GM21619 (cell line): ENCODE measurements around the gene CST7.
"Not testable (repeated sequence)": the region's sequence is repeated elsewhere in the genome, so short reads cannot be mapped to it uniquely, and the experiment has no call there.

Experiments
- ATAC-seq: cut with Tn5 transposase; IDR thresholded peaks from one replicate; pipeline ENCODE4 v1.9.1; 2021; ENCODE audit not compliant: unreplicated experiment

The CST7 gene, protein sequence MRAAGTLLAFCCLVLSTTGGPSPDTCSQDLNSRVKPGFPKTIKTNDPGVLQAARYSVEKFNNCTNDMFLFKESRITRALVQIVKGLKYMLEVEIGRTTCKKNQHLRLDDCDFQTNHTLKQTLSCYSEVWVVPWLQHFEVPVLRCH

DNA sequence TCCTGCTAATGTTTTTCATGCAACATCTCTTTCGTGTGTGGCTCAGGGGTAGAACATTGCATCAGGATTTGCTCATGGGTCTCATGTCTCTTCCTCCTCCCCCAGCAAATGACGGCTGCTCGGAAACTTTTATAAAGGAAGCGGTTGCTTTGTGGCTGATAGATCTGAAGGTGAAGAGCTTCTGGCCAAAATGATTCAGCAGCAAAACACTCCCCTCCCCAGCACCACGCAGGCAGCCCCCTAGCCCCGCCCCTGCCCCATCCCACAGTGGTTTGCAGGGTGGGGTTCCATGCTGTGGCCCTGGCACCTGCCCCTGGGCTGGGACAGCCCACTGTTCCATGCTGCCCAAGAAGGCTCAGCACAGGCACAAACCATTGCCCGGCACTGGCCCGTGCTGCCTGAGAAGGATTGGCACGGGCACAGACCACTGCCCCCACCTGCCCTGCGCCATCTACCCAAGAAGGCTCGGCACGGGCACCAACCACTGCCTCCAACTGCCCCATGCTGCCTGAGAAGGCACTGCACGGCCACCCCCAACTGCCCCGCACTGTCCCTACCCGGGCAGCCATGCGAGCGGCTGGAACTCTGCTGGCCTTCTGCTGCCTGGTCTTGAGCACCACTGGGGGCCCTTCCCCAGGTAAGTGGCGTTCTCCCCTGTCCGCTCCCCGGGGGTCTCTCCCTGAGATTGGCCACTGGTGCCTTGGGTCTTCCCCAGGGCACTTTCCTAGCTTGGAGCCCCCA is at the start of gene CST7:
TSS of gene CST7 (plus strand) at position 331 of the 741 bp plus-strand sequence. CDS start at position 568, 237 bp downstream.
- ATAC-seq, result peak; percentile 58

DNA sequence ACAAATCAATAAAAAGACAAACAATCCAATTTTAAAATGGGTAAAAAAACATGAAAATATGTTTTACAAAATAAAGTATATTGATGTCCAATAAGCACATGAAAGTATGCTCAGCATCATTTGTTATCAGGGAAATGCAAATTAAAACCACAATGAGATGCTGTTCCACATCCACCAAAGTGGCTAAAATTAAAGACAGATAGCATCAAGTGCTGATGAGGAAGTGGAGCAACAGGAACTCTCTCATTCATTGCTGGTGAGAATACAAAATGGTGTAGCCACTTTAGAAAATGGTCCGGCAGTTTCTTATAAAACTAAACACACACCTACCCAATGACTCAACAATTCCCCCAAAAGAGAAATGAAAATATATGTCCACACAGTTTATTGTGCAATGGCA is 42.3 kb upstream of the CST7 start:
- ATAC-seq, result no peak

DNA sequence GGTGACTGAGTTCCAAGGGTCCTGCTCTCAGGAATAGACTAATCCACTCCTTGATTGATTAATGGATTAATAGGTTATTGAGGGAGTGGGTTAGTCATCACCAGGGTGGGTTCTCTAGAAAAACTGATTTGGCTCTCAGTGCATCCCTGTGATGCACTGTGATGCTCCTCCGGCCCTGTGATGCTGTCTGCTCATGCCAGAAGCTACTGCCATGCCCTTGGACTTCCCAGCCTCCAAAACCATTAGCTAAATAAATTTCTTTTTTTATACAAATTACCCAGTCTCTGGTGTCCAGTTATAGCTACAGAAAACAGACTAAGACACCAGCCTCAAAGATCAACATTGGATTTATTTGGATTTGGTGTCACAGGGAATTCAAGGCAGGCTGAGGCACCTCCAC is 40.4 kb upstream of the CST7 start:
- no peak for ATAC-seq

DNA sequence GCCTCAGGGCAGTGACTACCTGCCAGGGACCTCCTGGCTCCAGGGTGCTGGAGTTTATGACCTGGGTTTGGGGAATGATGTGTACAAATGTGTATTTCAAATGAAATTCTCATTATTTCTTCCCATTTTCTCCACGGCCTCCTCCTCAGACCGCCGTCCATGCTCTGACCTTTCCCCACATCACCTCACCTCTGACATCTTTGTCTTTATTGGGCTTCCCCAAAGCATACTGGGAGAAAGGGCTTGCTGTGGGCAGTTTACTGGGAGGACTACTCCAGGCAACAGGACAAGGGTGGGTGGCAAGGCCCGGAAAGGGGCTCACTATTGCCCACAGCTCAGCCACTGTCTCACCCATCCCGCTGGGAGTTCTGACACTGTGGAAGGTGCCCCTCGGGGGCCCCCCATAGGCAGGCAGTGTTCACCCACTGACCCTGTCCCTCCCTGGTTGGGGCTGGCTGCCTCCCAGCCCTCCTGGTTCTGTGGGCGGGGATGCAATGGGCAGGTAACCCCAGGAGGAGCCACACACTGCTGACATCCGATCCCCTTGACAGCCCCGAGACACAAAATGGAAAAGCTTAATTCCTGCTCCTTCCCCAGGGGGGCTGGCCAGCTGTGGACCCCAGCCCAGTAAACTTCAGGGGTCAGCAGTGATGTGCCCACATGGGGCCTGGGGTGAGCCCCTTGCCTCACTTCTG is 39.8 kb upstream of the CST7 start:
- no peak for ATAC-seq

DNA sequence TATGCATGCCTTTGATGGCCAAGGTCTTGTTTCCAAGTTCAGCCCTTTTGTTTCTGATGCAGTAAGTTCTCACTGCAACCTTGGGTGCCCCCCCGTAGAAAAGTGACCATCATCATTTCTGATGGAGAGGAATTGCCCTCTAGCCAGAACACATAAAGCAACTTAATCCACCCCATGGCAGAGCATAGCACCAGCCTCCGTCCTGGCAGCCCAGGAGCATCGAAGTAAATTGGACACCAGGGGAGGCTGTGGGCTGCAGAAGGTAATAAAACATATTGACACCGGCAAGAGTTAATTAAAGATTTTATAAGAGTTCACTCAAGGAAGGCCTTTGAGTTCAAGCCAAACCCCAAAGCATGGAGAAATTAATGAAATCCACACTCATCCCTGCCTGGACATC is 39.2 kb upstream of the CST7 start:
- ATAC-seq, result no peak

DNA sequence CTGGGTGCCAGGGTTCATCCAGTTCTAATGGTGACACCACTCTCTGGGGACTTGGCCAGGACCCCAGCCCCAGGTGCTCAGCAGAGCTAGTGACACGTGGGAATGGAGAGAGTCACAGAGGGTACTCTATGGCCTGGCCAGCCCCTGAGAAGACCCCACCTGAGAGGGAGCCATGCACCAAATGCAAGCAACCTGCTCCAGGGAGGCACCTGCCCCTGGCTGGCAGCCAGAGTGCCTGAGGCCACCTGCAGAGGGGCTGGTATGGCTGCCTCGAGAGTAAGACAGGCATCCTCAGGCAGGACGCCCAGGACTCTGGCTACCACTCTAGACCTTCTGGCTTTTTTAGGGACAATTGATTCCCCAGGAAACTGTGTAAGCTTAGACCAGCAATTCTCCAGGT is 38.6 kb upstream of the CST7 start:
- ATAC-seq, result no peak

DNA sequence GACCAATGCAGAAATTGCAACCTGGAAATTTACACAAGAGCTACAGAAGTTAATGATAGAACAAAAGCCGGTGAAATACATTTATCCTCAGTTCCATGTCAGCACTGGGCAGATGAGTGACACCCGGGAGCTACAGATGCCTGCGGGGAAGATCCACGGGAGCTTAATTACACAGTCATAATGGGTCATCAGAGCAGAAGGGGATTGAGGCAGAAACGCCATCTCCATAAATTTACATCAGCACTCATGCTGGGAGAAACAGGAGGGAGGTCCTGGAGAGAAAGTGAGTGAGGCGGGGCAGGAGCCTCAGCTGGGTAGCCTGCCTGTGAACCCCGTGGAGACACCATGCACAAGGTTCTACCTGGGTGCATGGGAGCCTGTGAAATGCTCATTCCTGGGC is 37.6 kb upstream of the CST7 start:
- ATAC-seq, result no peak

DNA sequence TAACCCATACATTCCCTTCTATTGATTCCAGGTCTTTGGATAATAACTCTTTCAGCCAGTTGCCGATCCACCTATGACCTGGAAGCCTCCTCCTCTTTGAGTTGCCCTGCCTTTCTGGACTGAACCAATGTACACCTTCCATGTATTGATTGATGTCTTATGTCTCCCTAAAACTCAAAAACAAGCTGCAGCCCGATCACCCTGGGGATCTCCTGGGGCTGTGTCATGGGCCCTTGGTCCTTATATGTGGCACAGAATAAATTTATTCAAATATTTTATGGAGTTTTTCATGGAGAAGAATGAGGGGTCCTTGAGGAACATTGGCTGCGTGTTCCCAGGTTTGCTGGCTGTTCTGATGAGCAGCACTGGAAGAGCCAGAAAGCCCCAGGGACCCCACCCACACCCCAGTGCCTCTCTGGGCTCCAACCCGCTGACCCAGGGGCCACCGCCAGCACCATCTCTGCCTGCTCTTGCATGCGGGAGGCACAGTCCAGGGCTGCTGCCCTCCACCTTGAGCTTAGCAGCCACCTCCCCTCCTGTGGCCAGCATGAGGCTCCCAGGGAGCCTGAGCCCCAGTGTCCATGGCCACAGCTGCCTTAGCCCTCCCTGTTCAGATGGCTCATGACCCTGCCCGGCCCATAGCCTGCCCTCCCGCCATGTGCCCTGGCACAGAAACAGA is 36.5 kb upstream of the CST7 start:
- ATAC-seq, result no peak

DNA sequence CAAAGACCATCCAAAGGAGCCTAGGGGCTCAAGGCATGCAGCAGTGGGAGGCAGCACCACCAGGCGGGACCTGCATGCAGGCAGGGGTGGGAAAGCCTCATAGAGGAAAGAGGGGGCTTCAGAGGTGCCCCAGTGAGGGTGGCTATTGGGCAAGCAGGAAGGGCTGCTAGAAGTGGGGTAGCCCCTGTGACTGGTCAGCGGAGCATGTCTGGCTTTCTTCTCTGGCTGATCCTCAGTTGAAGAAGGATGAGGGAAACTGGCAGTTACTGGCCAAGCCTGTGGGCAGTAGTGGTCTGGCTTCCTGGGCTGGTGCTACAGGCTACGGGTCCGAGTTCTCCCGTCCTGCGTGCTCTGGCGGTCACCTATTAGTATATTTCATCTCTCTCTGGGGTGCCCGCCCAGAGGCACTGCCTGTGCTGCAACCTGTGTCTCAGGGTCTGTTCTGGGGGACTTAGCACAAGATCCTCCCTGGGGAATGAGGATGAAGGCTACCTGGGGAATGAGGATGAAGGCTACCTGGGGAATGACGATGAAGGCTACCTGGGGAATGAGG is 35.9 kb upstream of the CST7 start:
- ATAC-seq, result no peak

DNA sequence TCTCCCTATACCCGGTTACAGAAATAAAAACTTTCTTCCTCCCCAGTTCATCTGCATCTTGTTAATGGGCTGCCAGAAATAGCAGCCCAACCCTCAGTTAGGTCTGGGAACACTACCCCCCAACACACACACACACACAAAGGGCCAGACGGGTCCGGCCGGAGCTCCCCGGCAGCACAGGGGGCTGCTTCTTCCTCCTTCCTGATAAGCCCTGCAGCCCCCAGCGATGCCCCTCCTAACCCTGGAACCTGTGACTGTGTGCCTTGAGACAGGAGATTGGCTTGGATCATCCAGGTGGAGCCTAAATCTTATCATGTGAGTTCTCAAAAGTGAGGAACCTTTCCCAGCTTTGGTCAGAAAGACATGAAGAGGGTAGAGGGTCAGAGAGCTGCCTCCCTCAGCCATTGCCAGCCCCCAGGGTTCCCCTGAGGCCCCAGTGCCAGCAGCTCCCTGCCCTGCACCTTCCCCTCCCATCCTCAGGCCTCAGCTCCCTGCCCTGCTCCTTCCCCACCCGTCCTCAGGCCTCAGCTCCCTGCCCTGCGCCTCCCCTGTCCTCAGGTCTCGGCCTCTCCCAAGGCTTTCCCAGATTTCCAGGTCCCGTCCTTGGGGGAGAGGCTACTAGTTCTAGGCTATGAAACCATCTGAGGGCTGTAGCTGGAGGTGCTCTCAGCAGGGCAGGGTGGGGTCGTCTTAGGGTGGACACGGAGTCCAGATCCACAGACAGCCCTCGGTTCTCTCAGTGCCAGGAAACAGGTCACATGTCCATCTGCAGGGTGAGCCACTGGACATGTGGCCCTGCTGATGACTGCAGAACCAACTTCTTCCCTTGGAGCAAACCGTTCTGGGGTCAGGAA is 34.5 kb upstream of the CST7 start:
- no peak for ATAC-seq

DNA sequence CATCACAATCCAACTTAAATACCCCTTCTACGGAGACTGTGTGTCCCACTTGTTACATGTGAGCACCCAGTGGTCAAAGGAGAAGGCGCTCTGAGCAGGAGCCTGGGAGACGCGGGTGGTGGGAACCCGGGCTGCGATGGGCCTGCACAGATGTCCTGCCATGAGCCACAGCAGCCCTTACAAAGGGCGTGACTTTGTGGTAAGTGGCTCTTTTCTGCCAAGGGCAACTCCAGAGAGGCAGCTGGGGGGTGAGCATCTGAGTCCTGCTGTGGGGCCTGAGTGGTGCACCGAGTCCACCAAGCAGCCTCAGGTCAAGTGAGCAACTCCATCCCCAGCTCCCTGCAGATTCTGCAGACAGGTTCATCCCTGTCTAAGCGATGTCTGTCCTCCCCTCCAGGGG is 33.6 kb upstream of the CST7 start:
- no peak for ATAC-seq

DNA sequence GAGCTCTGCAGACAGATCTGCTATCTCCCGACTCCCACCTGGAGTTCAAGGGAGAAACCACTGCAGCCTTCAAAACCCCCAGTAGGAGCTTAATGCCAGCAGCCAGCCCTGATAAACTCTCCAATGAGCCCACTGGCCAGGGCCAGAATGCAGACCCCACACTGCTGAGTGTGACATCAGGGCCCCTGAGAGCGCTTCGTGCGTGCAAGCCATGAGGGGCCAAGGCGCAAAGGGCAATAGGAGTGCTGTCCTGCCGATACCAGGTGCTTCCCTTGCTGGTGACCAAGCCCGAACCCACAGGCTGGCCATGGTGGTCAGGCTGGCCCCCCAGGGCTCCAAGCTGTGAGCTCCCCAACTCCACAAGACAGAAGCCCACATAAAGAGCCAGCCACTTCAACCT is 33.2 kb upstream of the CST7 start:
- no peak for ATAC-seq

DNA sequence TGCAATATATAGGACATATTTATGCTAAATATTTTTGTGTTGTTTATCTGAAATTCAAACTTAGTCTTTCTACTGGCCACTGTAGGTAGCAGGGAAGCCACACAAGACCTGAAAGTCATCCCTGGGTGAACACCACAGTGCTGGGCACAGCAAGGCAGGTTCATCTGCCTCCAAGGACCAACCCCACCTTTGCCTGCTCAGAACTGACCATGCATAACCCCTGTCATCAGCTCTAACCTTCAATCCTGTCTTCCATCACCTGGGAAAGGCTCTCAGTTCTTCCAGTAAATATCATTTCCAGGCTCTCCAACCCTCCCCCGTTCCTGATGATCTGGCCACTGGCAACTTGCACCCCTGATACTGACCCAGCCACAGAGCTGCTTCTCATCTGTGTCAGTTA is 32.7 kb upstream of the CST7 start:
- ATAC-seq, result no peak

DNA sequence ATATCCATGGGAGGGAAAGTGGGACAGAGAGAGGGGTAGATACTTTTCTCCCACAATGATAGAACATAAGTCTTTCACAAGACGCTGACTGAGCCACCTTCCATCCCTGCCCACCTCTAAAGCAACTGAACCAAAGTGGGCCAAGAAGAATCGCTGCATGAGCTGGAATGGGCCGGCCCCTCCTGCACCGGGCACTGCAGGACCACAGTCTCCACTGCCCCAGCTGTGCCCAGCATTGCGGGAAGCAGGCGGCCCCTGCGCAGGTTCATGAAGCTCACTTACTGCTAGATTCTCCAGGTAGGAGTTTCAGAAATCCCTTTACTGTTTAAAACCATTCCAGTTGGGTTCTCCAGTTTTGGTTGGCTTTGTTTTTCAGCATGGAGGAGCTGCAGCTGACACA is 32.0 kb upstream of the CST7 start:
- ATAC-seq, result no peak

DNA sequence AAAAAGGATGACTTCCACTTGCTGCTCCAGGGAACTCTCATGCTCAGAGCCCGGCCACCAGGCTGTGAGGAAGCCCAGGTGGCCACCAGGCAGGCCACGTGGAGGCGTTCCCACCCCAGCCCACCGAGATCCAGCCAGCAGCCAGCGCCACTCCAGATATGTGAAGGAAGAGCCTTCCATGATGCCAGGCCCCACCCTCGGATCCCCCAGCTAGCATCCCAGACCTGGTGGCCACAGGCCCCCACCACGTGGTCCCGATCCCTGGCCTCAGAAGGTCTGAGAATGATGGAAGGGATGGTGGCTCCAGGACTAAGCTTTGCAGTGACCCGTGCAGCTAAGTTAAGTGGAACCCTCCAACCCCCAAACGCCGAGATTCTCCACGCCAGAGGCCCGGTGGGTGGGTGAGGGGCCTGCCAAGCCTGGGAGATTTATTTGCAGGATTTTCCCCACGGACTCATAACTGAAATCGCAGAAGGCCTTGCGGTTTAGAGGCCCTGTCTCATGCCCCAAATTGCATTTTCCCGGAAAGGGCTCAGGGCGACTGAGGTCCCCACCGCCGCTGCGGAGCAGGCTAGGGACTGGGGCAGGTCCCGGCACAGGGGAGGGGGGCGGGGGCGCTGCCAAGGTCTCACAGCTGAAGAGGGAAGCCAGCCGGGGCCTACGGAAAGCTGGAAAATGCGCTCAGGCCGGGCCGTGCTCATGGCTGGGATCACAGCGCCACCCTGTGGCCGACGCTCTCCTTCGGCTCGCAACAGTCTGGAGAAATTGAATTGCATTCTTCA is 31.1 kb upstream of the CST7 start:
- no peak for ATAC-seq

DNA sequence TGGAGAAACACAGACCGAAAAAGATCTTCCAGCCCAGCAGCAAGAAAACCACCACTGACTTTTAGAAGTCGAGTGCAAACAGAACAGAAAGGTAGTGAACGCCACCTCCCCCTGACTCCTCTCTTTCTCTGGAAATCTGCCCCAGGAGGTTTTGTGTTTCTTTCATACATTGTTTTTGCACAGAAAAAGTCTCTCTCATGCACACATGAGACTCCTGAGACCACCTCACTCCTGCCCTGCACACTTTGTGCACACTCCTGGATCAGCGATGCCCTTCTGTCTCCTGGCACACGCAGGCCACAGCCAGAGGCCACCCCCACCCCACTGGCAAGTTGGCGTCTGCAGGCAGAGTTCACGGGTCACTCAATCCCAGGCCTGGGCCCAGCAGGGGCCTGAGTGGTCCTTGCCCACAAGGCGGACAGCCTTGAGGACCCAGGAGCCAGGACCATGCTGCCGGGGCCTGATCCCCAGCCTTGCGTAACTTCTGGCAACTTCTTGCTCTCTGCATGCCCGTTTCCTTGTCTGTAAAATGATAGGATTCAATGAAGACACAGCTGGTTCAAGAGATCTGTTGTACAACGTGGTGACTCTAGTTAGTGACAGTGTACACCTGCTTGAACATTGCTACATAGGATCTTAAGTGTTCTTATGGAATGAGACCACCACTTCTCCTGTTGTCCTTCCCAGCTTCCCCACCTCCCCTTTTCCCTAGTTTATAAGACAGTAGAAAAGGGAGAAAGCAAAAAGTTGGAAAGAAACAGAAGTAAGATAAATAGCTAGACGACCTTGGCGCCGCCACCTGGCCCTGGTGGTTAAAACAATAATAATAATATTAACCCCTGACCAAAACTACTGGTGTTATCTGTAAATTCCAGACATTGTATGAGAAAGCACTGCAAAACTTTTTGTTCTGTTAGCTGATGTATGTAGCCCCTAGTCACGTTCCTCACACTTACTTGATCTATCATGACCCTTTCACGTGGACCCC is 30.2 kb upstream of the CST7 start:
- no peak for ATAC-seq

DNA sequence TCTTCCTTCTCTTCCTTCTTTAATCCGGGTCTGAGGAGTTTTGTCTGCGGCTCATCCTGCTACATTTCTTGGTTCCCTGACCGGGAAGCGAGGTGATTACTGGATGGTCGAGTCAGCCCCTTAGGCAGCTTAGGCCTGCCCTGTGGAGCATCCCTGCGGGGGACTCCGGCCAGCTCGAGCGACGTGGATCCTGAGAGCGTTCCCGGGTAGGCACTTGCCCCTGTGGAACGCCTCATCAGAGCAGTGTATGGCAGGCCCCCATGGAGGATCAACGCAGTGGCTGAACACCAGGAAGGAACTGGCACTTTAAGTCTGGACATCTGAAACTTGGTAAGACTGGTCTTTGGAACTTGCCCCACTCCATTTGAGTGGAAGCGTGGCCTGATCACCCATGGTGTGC is 29.4 kb upstream of the CST7 start:
- ATAC-seq, result not testable (repeated sequence)

DNA sequence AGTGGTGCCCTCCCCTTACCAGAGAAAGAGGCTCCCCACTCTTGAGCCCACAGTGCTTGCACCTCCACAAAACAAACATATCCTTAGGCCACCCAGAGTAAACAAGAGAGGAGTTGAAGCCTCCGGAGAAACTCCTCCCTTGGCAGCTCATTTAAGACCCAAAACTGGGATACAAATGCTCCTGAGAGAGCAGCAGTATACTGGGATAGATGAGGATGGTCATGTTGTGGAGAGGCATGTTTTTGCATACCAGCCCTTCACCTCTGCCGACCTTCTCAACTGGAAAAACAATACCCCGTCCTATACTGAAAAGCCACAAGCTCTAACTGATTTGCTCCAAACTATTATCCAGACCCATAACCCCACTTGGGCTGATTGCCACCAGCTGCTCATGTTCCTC is 28.4 kb upstream of the CST7 start:
- not testable (repeated sequence) for ATAC-seq

DNA sequence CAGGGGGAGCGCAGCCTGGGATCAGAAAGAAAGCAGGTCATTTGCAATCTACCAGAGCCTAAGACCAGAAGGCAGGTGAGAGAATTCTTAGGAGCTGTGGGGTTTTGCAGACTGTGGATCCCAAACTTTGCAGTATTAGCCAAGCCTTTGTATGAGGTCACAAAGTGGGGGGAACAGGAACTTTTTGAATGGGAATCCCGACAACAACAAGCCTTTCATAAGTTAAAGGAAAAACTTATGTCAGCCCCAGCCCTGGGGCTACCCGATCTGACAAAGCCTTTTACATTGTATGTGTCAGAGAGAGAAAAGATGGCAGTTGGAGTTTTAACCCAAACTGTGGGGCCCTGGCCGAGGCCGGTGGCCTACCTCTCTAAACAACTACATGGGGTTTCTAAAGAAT is 19.8 kb upstream of the CST7 start:
- not testable (repeated sequence) for ATAC-seq
